T1000 (cell line): ENCODE measurements around the gene HK3.

Experiments used
- DNase-seq: peaks from one replicate; lab custom pipeline; 2025; ENCODE audit warnings: mixed read lengths; lab: John Stamatoyannopoulos, UW

HK3 gene

GRCh38 chr5:176868731-176869130 is 30.4 kb downstream of the HK3 start:
- DNase-seq, result no peak

DNA sequence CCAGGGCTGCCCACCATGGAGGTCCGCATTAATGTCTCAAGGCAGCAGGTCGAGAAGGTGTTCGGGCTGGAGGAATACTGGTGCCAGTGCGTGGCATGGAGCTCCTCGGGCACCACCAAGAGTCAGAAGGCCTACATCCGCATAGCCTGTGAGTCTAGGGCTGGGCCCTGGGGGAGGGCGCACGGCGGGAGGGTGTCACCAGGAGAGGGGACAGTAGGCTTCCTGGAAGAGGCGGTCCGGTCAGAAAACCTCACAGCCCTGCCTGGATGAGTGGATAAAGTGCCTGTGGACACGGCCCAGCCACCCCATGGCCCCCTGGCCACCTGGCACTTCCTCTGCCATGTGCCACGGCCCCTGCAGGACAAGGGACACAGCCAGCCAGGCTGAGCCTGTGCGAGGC is 31.0 kb downstream of the HK3 start:
- DNase-seq, result no peak

DNA sequence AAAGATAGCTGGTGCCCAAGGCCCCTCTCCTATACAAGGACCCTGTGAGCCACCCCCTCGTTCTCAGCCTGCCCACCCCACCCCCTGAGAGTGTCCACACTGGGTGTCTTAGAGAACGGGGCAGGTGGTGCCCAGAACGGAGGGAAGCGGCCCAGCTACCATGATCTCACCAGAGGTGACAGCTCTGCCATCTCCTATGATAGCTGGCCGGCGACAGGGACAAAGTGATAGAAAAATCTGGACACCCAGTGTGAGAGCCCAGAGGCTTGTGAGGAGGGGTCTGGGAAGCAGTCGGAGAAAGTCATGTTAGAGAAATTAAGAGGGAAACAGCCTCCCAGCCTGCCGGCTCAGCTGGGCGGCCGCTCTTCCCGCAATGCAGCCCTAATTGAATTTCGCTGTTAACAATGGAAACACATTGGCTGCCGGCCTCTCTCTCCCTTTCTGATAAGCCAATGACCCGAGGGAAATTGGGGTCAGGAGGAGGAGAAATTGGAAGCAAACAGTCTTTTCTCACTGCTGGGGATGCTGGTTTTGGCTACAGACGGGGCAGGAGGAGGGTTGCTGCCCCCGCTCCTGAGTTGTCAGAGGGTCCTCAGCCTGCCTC is 32.3 kb downstream of the HK3 start:
- no peak for DNase-seq

DNA sequence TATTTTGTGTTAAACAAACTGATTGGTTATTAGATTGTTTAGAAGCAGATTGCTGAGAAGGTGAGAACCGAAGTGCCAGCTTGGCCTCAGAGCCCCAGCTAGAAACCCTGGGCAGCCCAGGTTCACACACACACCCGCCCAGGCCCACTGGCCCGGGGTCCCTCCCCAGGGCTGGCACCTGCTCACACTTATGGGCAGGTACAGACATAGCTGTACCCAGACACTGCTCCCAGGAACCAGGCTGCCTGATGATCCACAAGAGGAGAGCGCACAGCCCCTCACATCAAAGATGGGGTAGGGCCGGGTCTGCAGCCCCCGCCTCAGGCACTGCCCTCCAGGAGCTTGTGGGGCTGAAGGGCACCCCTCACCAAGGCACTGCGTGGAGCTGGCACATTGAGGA is 33.2 kb downstream of the HK3 start:
- no peak for DNase-seq

DNA sequence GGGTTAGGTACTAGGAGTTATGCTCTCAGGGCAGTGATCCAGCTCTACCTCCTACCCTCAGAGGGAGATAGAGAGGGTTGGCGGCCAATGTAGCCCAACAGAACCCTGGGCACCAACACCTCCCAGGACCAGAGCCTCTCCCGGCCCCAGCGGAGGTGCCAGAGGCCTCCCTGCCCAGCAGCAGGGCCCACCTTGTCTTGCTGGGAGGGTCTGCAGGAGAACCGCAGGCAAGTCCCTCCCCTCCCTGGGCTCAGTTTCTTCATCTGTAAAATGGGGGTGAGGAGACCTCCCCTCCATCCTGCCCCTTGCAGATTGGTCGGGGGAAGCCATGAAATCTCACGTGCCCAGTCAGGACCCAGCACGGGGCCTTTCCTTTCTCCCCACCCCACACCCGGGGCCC is 34.4 kb downstream of the HK3 start:
- DNase-seq, result no peak

- no peak for DNase-seq
Measured at GRCh38 chr5:176863765-176864098, 35.4 kb downstream of the HK3 start.

- no peak for DNase-seq
Measured at GRCh38 chr5:176863041-176863764, 35.9 kb downstream of the HK3 start.

GRCh38 chr5:176862330-176862995 is 36.7 kb downstream of the HK3 start:
- no peak for DNase-seq

DNA sequence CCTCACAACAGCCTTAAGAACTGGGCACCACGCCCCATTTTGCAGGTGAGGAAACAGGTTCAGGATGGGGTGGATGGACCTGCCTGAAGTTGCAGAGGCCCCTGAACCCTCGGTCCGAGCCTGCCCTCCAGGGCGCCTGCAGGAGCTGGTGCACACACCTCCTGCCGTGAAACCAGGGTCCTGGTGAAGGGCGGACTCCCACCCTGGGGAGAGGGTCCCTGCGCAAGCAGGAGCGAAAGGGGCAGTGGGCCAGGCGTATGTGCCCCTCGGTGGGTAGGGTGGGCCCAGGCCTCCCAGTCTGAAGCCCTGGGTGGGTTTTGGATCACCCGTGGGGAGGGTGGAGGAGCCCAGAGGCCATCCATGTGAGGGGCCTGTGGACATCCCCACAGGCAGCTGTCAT is 37.9 kb downstream of the HK3 start:
- no peak for DNase-seq

- no peak for DNase-seq
Measured at GRCh38 chr5:176860381-176860780, 38.8 kb downstream of the HK3 start.

DNA sequence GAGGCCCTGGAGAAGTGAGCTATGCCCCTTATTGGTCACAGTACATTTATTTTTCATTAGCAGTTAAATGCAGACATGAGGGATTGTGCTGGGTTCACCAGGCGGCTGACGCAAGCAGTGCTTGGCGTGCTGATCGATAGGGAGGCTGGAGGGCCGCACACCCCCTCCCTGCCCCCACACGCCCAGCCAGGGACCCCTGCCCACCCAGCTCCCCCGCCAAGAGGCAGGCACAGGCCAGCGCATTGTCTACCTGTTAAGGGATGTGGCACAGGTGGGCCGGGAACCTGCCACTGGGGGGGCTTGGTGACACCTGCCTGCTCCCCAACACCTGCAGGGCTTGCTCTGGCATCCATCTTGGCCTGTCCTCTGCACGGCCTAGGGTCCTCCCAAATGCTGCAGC is 39.2 kb downstream of the HK3 start:
- DNase-seq, result no peak

DNA sequence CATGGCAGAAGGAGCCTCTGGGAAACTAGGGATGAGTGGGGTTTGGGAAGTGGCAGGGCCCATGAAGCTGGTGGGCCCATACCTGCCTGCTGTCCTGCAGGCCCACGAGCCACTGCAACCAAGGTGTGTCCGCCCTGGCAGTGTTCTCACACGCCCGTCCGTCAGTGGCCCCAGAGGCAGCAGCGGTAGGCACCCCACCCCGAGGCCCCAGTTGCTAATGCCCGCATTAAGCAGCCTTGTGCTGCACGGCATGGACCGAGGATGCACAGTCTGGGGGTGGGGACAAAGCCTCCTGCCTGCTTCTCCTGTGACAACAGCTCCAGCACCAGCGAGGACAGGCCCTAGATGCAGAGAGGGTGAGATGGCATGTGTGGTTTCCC is 41.3 kb downstream of the HK3 start:
- no peak for DNase-seq

GRCh38 chr5:176857216-176857893 is 41.8 kb downstream of the HK3 start:
- DNase-seq, result no peak

DNA sequence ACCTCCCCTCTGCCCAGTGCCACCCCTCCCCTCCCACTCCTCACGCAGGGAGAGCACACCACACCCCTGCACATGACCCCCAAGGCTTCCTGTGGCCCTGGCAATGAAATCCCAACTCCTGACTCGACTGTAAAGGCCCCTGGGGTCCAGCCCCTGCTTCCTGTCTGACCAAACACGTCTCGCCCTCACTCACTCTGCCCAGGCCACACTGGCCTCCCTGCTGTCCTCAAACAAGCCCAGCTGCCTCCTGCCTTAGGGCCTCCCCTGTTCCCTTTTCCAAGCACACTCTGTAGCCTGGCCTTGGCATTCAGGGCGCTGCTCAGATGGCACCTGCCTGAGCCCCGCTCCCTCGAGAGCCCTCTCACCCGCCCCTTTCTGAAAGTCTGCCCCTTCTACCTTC is 42.4 kb downstream of the HK3 start:
- DNase-seq, result no peak

DNA sequence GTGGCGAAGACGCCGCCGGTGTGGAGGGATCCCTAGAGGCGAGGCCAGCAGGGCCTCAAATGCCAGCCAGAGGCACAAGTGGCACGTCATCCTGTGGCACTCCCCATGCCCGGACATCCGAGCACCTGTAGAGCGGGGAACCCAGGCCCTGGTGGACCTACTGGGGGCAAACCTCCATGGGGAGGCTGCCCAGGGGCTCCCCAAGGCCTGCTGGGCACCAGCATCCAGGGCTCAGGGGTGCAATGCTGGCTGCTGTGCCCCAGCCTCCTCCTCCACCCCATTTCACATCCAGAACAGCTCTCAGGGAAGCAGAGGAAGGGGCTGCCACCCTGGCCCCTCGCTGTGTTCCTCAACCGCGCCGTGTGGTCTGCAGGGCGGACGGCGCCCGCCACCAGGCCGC is 43.5 kb downstream of the HK3 start:
- no peak for DNase-seq

DNA sequence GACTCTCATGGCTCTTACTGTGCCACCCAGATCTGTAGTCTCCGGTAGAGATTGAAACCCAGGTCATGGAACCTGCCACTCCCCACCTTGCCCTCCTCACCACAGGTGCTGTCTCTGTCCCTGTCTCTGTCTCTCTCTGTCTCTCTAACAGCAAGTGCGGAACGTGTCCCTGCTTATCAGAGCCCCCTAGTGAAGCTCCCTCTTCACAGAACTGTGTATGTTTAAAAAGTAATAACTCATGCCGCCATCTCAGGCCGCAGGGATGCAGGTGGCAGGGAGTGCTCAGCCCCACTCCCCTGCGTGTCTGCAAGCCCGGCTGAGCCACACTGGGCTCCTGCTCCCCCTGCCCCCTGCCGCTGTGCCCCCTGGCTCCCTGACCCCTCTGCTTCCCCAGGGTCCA is 45.0 kb downstream of the HK3 start:
- no peak for DNase-seq

DNA sequence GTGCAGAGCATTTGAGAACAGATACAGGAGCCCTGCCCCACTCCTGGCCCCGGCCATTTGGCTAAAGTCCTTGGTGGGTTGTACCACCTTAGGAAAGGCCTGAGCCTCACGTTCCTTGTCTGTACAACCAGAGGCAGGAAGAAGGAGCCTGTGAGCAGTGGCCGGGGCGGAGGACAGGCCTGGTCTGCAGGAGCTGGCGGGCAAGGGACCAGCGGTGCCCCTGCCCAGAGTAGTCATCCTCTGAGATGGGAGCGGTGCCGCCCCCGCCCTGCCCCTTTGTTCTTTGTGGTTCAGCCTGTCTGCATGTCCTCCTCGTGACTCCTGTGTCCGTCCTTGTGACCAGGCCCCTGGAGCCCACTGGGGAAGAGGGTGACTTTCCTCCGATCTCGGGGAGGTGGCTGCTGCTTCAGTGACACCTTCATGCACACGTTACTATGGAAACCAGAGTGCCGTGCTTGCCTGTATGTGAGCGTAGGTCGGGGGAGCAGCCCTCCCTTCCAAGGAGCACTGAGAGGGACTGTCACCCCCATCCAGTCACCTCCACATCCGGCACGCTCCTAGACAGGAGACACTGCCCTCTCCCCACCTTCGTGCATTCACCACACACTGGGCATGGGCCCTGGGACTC is 45.9 kb downstream of the HK3 start:
- DNase-seq, result no peak

GRCh38 chr5:176851871-176852658 is 47.1 kb downstream of the HK3 start:
- no peak for DNase-seq

DNA sequence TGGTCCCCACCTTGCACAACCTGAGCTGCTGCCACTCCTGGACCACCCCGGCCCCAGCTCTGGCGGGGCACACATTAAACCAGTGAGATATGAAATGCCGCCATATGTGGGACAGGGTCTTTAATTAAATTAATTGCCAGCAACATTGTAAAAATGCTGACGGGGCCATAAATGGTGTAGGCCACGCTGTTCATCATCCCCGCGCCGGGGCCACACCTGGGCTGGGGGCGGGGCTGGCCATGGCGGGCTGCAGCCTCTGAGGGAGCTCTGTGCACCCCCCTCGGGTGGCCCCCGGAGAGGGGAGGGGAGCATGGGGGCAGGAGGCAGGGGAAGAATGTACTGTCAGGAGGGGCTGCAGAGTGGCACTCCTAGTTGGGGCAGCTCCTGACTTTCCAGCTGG is 47.8 kb downstream of the HK3 start:
- no peak for DNase-seq

DNA sequence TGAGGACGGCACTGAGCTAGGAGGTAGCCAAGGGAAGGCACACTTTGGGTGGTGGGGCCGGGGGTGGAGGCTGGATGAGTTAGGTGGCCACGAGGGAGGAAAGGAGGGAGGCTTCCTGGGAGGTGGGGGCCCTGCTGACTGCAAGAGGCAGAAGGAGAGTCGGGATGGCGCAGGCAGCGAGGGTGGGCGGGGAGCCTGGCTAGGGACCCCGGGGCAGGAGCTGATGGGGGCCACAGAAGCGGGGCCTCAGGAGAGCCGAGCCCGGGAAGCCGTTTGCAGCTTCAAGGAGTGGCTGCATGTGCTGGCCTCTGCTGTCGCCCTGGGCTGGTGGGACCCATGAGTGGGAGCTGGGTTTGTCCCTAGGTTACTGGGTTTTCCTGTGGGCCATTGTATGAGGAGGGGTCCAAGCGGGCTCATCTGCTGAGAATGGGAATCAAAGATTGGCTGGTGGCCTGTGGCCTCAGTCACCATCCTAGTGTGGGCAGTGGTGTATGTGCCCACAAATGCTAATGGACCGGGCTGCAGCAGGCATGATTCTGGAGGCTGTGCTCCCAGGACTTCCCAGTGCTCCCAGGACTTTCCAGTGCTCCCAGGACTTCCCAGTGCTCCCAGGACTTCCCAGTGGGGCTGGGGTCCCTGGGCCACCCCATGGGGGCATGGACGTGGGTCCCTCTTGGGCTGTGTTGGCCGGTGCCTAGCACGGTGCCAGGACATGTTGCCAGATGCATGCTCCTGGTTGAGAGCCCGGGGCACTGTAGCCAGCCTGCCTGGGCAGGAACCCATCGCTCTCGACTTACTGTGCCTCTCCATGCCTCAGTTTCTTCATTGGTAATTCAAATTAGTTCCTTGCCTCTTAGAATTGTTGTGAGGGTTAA is 48.5 kb downstream of the HK3 start:
- DNase-seq, result no peak
